Right ventricle myocardium inferior (tissue), 1 donor: ENCODE results near the gene MON2. TPM values are rescaled to one million over a fixed set of nuclear protein-coding genes. Genes with fewer than 3 reads are reported as not detected.
A peak's percentile ranks its signal among the peaks of the same experiment; 100 is the strongest.

Experiments
- ATAC-seq: fragments of 200-7000 bp; cut with Tn5 transposase; one replicate; pipeline ENCODE4 v1.9.1; 2020; ENCODE audit warnings: mild to moderate bottlenecking, moderate library complexity
- DNase-seq: peaks from one replicate; pipeline ENCODE4 v3.0.0; 2021; ENCODE audit errors: missing footprints
- intact Hi-C: fragments of 100-400 bp; cut with DNase I; formaldehyde crosslinking; loops from one replicate; pipeline ENCODE4 v1.11.0; 2022
- total RNA-seq: library from RNA; stranded (reverse); fragmentation: NEBNext Ultra II Directional; extraction: Animal tissue kit (Norgen Biotek cat#: 25700); gene quantifications from one replicate; pipeline ENCODE4 v1.2.1, GENCODE V29; 2021
- donor health status: DM: no; HTN: yes; CAD: no; lungs with severe emphysema.

MON2 gene
- total RNA-seq, 1 donor from 2014 or later: 14.3 TPM

DNA sequence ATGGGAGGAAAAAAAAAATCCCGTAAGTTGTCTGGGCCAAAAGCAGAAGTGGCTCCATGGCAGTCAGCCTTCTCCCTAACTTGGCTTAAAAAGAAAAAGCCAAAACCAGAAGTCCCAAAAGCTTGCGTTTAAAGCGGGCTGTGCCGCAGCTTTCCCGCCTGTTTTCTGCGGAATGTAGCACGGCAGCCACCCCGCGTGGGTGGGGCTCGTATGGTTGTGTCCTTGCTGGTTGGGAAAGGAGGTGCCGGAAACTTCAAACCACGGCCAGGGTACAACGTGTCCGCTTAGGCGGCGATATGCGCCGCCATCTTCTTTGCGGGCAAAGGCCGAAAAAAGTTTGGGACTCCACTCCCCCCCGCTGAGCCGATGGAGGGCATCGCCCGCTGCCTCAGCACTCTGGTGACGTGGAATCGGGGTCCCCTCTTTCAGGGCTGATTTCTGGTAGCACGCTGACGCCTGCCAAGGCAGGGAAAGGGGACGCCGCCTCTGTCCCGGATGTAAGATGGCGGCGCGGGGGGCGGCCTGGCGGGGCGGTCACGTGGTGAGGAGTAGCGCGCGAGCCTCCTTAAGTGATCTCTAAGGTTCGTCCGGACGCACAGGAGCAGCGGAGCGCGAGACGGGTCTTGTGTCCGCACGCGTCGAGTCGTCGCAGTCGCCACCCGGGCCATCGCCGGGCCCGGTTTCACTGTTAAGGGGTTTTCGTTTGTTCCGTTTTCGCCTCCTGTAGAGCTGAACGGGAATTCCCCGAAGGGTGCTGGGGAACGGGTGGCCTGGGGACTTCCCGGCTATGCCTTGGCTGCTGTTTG is 135.8 kb downstream of the MON2 start:
- DNase-seq (peak; percentile 96), ATAC-seq (peak; percentile 92)
- intact Hi-C loops: loop anchor here (1.0 to 10.0 kb wide), 4 partner anchors 28 to 332 kb away; partner anchors contain the start of gene PPM1H

- DNase-seq: peak; percentile 93
- ATAC-seq: peak; percentile 94
- intact Hi-C loops: loop anchor here (1.0 to 10.0 kb wide), 4 partner anchors 28 to 332 kb away; partner anchors contain the start of gene PPM1H
Observed at GRCh38 chr12:62603061-62603810, 136.6 kb downstream of the MON2 start.

DNA sequence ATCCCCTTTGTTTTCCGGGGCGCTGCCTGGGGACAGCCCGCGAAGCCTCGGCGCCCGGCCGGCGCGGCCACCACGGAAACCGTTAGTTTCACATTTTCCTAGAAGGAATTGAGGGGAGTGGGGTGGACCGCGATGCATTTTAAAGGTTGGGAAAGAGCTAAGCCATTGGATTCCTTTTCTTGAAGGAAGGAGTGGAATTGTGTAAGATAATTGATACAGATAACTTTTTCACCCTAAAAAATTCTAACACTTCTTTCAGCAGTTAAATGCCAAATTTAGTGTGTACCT is 137.1 kb downstream of the MON2 start:
- no peak for ATAC-seq
- DNase-seq: no peak
- intact Hi-C loops: loop anchor here (1.0 to 10.0 kb wide), 4 partner anchors 27 to 331 kb away; partner anchors contain the start of gene PPM1H

DNA sequence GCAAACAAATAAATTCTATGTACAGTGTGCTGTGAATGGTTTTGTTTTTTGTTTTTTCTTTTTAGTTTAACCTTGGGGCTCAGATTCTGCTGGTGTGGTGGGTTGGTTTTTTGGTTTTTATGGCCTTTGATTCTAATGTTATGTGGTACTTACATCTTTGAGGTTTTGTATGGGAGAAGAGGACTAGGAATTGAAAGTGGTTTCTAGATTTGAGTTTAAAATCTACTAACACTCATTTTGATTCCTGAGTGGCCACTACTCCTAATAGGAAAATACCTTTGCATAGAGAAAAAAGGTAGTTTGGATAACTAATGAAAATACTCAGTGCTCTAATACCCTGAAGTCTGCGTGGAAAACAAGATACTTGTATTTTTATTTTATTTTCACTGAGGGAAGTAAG is 137.7 kb downstream of the MON2 start:
- intact Hi-C loops: loop anchor here (5.0 to 10.0 kb wide), 2 partner anchors 98 to 330 kb away; partner anchors contain the start of gene PPM1H
- ATAC-seq (no peak), DNase-seq (no peak)

DNA sequence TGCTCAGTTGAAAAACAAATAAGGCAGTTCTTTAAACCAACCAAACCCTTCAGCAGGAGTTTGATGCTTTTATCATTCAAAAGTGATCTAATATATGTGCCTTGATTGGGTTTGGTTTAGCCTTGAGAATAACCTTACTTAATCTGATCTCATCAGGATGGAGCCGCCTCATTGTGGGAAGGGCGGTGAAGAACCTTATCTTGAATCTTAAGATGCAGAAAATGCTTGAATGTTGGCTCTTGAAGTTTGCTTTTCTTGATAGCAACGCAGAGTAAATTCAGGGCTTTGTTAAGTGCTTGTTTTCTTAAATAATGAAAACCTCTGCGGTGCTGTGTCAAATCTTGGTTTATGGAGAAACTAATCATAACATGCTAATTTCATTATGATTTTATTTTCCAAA is 138.2 kb downstream of the MON2 start:
- no peak for DNase-seq
- intact Hi-C loops: loop anchor here (5.0 to 10.0 kb wide), 2 partner anchors 97 to 330 kb away; partner anchors contain the start of gene PPM1H
- ATAC-seq: no peak

DNA sequence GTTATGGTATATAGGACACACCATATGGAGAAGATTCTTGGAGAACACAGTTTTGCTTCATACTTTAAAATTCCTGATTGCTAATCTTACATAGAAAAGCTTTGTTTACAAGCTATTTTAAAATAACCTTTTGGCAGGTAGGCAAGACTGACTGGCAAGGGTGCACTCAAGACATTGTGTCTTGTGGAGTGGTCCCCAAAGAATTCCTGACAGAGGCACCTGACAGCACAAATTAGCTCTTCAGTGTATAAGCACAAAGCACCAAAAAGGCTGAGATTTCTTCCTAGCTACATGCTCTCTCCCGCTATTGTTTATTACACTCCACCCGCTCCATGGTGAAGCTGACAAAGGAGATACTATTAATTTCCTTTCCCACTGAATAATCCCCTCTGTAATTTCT is 139.4 kb downstream of the MON2 start:
- no peak for ATAC-seq
- intact Hi-C loops: loop anchor here (10.0 kb wide), 1 partner anchor 329 kb away; the partner anchor contains the start of gene PPM1H
- DNase-seq: no peak

- no peak for DNase-seq
- intact Hi-C loops: loop anchor here (10.0 kb wide), 1 partner anchor 328 kb away; the partner anchor contains the start of gene PPM1H
- no peak for ATAC-seq
Observed at GRCh38 chr12:62606654-62607053, 140.0 kb downstream of the MON2 start.

- ATAC-seq (no peak), DNase-seq (no peak)
- intact Hi-C loops: no loop called here
Observed at GRCh38 chr12:62613081-62613480, 146.5 kb downstream of the MON2 start.

DNA sequence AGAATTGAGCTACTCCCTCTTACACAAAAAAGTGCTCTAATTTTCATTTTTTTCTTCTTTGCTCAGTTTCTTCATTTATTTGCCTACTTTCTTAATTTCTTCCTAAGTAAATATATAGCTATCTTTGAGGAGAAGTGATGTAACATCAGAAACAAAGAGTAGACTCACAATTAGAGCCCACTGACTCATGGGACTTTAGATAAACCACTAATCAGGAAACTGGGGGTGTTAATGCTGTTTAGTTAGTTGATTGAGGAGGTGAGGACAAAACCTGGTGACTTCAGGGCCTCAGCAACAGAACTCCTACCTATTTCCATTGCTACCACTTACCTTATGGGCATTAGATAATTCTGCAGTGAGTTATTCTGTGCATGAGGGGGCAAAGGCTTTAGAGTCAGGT is 151.7 kb downstream of the MON2 start:
- ATAC-seq (no peak), DNase-seq (no peak)
- intact Hi-C loops: no loop called here

GRCh38 chr12:62618930-62619329 is 152.3 kb downstream of the MON2 start:
- ATAC-seq (no peak), DNase-seq (no peak)
- intact Hi-C loops: no loop called here

DNA sequence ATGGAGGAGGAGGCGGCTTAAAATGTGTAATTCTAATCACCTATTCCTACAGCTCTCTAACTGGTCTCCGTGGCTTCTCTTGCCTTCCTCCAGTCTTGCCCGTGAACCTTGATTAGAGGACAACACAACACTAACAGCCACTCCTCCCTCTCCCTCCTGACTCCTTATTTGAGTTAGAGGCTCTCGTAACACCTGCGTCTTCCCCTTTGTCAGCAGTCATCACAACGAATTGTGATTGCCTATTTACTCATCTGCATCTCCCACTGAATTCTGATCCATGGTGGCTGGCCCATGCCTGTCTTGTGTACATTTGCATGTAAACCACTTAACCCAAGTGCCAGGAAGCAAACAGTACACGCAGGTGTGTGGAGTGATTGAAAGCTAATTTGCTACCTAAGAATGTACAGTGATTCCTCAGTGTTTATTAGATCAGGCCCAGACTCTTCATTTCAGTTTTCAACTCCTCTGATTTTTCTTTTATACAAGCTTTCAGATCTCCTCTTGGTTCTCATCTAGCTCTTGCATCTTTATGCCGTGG is 154.5 kb downstream of the MON2 start:
- intact Hi-C loops: no loop called here
- ATAC-seq (no peak), DNase-seq (no peak)

DNA sequence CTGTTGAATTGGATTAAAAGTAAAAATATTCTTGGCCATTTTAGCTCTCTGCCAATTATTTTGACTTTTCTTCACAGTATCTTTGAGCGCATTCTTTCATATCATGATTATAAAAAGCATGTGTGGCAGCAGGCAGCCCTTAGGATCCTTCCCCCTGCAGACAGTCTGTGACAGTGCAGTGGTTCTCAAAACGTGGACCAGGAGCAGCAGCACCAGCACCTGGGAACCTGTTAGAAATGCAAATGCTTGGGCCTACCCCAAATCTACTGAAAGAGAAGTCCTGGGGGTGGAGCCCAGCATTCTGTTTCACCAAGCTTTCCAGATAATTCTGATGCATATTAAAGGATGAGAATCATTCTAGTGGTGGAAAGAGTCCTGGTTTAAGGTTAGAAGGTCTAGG is 155.6 kb downstream of the MON2 start:
- ATAC-seq (no peak), DNase-seq (no peak)
- intact Hi-C loops: no loop called here

DNA sequence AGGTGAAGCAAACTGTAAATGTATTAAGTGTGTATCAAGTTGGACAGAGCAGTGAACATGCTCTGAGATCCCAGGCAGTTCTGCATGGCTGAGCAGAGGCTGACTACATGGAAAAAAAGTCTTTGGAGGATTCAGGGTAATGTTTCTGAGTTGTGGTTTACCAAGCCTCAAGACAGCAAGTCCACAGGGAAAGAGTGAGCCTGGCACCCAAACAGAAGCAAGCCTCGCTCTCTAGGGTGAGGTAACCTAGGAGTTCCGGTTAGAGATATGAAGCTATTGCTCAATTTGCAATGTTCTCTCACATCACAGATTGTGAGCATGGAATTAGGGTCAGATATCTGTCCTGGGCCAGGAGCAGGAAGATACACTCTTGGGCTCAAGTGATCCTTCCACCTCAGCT is 158.6 kb downstream of the MON2 start:
- no peak for DNase-seq
- intact Hi-C loops: no loop called here
- peak; percentile 79 for ATAC-seq

DNA sequence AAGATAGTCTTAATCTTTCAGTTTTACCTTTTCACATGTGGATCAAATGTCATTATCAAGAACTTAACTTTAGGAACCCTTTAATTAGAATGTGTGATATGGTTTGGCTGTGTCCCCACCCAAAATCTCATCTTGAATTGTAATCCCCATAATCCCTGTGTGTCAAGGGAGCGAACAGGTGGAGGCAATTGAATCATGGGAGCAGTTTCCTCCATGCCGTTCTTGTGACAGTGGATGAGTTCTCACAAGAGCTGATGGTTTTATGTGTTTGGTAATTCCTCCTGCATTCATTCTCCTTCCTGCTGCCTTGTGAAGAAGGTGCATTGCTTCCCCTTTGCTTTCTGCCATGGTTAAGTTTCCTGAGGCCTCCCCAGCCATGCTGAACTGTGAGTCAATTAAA is 160.6 kb downstream of the MON2 start:
- no peak for DNase-seq
- ATAC-seq: no peak
- intact Hi-C loops: no loop called here

DNA sequence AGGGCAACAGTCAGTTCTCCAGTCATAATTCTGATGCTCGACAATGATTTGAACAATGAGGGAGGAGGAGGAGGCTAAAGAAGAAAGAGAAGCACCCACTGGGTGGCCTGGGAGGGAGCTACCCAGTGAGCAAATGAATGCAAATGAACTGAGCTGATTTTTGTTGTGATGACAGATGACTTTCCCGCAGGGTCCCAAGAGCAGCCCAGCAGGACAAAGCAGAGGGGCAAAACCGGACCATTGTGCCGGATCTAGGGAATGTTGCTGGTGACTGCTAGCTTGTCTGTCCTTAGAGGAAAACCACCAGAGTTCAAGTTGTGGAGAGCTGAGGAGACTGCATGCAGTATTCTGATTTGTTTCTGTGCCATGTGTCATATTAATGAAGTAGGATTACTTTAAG is 162.8 kb downstream of the MON2 start:
- intact Hi-C loops: no loop called here
- ATAC-seq (no peak), DNase-seq (no peak)

GRCh38 chr12:62629971-62630739 is 163.5 kb downstream of the MON2 start:
- ATAC-seq (no peak), DNase-seq (no peak)
- intact Hi-C loops: loop anchor here (2.0 kb wide), 2 partner anchors 27 to 163 kb away; no protein-coding TSS in a partner anchor

GRCh38 chr12:62631471-62632410 is 165.1 kb downstream of the MON2 start:
- ATAC-seq (peak; percentile 82), DNase-seq (peak; percentile 82)
- intact Hi-C loops: loop anchor here (2.0 kb wide), 2 partner anchors 29 to 161 kb away; no protein-coding TSS in a partner anchor
